Measurements from ENCODE around the gene MOG.

- TF ChIP-seq CTCF (conservative IDR thresholded peaks at IDR 0.05) (no peak), EZH2 (IDR thresholded peaks at IDR 0.05; ENCODE audit: low read depth) (no peak)
Measured at GRCh38 chr6:29655658-29656057, 1.2 kb upstream of the MOG start.
